GM21526 (cell line): ENCODE measurements around the gene KCNG2.

Source experiments
- ATAC-seq: cut with Tn5 transposase; IDR thresholded peaks from one replicate; pipeline ENCODE4 v1.9.1; 2021; ENCODE audit warnings: moderate library complexity; ENCODE audit not compliant: unreplicated experiment, low FRiP score

The KCNG2 gene

GRCh38 chr18:79901665-79902064 is 103.9 kb downstream of the KCNG2 start:
- ATAC-seq: no peak

GRCh38 chr18:79902075-79902474 is 104.3 kb downstream of the KCNG2 start:
- ATAC-seq: no peak

- no peak for ATAC-seq
Observed at GRCh38 chr18:79902640-79903039, 104.9 kb downstream of the KCNG2 start.

DNA sequence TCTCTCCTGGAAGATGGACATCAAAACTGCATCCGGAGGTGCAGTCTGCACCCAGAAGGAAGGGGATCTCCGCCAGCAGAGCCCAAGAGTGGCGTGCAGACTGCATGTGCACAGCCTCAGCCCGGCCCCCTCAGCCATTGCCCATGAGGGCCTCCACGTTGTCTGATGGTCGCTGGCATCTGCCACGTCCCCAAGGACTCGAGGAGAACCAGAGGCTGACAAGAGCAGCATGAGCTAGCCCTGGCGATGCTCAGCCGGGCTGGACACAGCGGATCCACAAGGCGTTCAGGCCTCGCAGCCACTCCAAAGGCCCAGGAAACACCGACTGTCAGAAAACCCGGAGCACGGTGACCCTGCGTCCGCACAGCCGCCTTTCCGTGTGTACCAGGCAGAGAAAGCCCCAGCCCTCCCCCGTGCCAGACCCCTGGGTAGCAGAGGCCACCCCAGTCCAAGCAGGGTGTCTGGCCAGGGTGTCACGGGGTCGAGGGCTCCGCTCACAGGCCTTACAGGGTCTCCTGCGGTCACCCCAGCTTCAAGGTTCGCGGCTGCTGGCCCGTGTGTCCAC is 105.4 kb downstream of the KCNG2 start:
- no peak for ATAC-seq

GRCh38 chr18:79903787-79904356 is 106.1 kb downstream of the KCNG2 start:
- ATAC-seq: no peak

- ATAC-seq: no peak
Observed at GRCh38 chr18:79904357-79905147, 106.8 kb downstream of the KCNG2 start.

GRCh38 chr18:79905389-79905911 is 107.7 kb downstream of the KCNG2 start:
- ATAC-seq: no peak

DNA sequence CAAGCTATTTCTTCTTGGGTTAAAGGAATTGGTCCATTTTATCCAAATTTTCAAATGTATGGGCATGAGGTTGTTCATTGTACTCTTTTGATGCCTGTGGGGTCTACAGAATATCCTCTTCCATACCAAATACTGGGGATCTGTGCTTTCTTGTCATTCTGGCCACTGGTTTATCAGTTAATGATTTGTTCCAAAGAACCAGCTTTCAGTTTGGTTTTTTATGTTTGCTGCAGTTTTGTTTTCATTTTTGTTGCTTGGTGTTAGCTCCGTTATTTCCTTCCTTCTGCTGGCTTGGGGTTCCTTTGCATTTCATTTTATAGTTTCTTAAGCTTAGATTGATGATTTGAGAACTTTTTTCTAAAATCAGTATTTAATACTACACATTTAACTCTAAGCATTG is 108.3 kb downstream of the KCNG2 start:
- no peak for ATAC-seq

GRCh38 chr18:79906706-79907105 is 109.0 kb downstream of the KCNG2 start:
- no peak for ATAC-seq

- no peak for ATAC-seq
Observed at GRCh38 chr18:79910563-79911343, 113.0 kb downstream of the KCNG2 start.

- ATAC-seq: no peak
Observed at GRCh38 chr18:79911344-79912270, 113.9 kb downstream of the KCNG2 start.

DNA sequence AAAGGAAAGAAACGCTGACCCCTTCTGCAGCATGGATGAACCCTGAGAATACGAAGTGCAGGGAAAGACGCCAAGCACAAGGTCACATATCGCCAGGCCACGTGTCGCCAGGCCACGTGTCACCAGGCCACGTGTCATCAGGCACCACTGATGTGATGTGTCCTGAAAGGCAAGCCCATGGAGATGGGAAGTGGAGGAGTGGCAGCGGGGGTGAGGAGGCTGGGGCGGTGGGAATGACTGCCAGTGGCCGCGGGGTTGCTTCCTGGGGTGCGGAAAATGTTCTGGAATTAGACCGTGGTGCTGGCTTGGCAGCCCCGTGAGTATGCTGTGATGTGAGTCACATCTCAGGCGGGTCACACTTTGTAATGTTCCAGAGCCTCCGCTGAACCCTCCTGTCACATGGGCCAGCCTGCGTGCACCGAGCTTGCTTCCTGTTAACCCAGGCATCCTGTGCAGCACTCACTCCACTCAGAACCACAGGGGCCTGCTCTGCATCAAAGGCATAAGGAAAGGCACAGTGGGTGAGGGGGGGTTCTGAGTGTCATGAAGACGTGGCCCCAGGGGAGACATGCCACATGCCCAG is 114.8 kb downstream of the KCNG2 start:
- ATAC-seq: no peak

- ATAC-seq: no peak
Observed at GRCh38 chr18:79912994-79913831, 115.5 kb downstream of the KCNG2 start.

DNA sequence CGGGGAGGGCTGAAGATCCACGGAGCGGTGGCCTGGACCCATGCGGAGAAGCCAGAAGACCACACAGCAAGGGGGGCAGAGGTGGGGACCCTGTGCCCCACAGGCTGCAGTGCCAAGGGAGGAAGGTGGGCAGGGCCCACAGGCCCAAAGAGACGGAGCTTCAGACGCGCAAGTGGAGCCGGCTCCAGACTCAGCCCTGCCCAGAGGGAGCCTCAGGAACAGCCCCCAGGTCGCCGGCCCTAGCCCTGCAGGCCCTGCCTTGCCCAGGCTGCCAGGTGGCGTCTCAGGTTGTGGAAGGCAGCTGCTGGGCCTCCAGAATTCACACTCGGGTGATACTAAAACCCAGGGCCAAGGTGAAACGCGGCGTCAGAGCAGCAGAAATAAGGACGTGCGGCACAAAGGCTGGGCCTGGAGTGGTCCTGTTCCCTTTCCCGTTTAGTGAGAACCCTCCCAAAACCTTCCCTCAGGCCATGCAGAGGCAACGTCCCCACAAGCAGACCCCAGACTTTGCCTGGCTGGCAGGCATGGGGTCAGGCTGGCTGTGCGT is 116.9 kb downstream of the KCNG2 start:
- ATAC-seq: no peak

DNA sequence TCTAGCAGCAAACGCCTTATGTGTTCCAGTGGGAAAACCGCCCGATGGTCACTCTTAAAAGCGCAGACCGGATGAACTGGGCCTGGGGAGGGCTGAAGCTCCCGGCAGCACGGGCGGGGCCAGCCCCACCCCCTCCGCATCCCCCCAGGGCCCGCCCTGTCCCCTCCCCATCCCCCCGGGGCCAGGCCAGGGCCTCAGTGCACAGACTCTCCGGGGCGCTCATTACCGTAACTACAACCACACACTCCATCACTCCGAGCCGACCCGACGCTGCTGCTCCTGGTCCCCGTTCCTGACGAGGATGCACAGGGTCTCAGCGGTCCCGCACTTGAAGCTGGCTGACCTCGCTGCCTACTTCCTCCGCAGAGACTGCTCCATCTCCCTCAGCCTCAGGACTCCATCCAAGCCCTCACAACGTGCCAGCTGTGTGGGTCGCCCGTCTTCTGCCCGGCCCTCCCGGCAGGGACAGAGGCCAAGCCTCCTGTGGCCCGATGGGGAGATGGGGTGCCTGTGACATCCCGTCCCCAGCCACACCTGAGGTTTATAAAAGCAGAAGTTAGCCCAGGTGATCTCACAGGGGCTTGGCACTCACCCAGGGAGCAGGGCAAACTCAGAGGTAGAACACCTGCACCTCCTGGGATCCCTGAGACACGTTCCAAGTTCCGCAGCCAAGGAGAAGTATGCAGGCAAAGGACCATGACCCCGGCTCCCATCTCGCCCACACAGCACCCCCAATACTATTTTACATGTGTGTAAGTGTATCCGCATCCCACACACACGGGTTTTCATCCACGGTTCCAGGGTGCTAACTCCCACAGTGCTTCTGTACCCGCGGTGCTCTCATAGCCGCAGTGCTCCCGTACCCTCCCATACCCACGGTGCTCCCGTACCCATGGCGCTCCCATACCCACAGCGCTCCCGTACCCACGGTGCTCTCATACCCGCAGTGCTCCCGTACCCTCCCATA is 117.7 kb downstream of the KCNG2 start:
- no peak for ATAC-seq

- no peak for ATAC-seq
Observed at GRCh38 chr18:79916128-79916494, 118.4 kb downstream of the KCNG2 start.

GRCh38 chr18:79916546-79917168 is 118.9 kb downstream of the KCNG2 start:
- ATAC-seq: no peak
